Fibroblast of mammary gland (primary cell): ENCODE measurements around the gene CHERP.
"Not testable (repeated sequence)": the region's sequence is repeated elsewhere in the genome, so short reads cannot be mapped to it uniquely, and the experiment has no call there.

ENCODE experiments used
- DNase-seq: peaks from one replicate; pipeline ENCODE4 v3.0.0-alpha.2; 2010; ENCODE audit warnings: low read depth
- H3K4me3 ChIP-seq: 2 replicates; pipeline ENCODE4 v1.5.1; 2011; ENCODE audit warnings: low read depth, mild to moderate bottlenecking, low read length, moderate library complexity; ENCODE audit not compliant: control insufficient read depth
- TF ChIP-seq, protein P1 (sequence below): conservative IDR thresholded peaks from 2 replicates; pipeline ENCODE4 v1.5.1; 2011; ENCODE audit warnings: low read depth, low read length, inconsistent platforms; ENCODE audit not compliant: control insufficient read depth, insufficient read depth

CHERP gene

DNA sequence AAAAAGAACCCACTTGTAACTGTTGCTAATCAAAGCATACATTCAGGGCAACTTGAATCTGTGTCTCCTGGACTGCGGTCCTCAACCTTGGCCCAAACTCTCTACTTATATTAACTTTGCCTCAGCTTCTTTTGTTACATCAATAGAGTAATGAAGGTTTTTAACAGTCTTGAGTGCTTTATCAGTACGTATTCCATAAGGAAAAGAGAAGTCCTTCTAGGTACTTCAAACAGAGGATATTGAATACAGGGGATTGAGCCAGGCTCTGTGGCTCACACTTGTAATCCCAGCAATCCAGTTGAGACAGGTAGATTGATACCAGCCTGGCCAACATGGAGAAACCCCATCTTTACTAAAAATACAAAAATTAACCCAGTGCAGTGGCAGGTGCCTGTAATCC is 69.2 kb downstream of the CHERP start:
- no peak for DNase-seq
- TF ChIP-seq, protein P1, sequence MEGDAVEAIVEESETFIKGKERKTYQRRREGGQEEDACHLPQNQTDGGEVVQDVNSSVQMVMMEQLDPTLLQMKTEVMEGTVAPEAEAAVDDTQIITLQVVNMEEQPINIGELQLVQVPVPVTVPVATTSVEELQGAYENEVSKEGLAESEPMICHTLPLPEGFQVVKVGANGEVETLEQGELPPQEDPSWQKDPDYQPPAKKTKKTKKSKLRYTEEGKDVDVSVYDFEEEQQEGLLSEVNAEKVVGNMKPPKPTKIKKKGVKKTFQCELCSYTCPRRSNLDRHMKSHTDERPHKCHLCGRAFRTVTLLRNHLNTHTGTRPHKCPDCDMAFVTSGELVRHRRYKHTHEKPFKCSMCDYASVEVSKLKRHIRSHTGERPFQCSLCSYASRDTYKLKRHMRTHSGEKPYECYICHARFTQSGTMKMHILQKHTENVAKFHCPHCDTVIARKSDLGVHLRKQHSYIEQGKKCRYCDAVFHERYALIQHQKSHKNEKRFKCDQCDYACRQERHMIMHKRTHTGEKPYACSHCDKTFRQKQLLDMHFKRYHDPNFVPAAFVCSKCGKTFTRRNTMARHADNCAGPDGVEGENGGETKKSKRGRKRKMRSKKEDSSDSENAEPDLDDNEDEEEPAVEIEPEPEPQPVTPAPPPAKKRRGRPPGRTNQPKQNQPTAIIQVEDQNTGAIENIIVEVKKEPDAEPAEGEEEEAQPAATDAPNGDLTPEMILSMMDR, result no peak
- no peak overlapping the region for H3K4me3 ChIP-seq

DNA sequence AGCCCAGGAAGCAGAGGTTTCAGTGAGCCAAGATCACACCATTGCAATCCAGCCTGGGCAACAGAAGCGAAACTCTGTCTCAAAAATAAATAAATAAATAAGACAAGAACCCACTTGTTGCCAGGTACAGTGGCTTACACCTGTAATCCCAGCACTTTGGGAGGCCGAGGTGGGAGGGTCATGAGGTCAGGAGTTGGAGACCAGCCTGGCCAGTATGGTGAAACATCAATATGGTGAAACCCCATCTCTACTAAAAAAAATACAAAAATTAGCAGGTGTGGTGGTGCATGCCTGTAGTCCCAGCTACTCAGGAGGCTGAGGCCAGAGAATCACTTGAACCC is 69.7 kb downstream of the CHERP start:
- not testable (repeated sequence) for DNase-seq
- H3K4me3 ChIP-seq, result peak overlapping the region; percentile 51

DNA sequence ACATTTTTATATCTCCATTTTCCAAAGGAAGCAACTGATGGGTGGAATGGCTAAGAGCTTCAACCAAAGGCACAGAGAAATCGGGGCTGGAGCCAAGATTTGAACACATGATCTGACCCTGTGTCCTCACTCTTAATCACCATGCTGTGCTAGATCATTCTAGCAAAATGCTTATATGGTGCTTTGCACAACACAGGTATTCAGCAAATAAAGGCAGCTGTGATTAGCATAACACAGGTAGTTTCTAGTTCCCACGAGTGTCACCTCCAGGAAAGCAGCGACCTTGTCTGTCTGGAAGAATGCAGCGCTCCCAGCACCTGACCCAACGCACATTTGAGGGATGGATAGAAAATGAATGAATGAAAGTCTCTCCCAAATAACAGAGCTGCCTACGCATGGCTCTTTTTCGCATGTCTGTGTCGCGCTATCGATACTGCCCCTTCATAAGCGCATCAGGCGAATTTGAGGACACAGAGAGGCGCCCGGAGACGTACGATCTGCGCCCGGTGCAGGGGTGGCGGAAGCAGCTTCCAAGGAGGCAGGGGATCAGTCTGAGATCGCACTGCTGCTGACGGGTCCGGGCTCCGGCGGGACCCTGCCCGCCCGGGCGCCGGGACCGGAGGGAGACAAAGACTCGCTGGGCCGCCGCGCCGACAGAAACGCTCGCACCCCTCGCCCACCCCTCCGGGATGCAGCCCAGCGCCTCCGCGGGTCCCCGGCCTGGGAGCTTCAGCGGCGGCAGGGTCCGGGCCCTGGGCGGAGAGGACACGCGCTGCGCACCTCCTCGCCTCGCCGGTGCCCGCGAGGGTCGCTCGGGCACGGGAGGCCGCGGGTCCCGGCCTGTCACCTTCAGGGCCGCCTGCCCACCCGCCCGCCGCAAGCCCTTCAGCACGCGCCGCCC is 71.1 kb downstream of the CHERP start:
- DNase-seq, result peak; percentile 79
- TF ChIP-seq, protein P1, result no peak
- peak overlapping the region; percentile 65 for H3K4me3 ChIP-seq

DNA sequence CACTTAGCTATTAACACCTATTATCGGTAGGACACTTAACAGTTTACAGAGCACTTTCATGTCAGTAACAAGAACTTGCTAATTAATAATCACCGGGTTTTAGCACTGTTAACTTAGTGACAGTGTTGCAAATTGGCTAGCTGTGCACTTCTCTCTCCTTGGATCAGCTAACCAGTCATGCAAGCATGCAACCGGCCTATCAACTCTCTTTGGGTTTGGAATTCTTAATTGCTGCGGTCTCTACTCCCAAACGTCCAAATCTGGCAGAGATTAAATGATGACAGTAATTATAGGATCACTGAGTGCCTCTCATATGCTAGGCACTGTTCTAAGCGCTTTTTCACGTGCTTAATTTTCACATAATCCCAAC is 71.7 kb downstream of the CHERP start:
- TF ChIP-seq, protein P1, result no peak
- H3K4me3 ChIP-seq, result peak overlapping the region; percentile 65
- DNase-seq, result peak; percentile 28
